ENCODE results near the gene LIN7A. TPM values are rescaled to one million over a fixed set of nuclear protein-coding genes. Genes with fewer than 3 reads are reported as not detected.

The LIN7A gene
- total and polyA plus RNA-seq, 5 donors: 9.2 to 22.3 (median 19.3) TPM

GRCh38 chr12:80858356-80858755 is 79.4 kb downstream of the LIN7A start:
- intact Hi-C loops (cut with DNase I): no loop called here
- ATAC-seq: no peak
- no peak overlapping the region for H3K27ac ChIP-seq (ENCODE audit: low read length)

GRCh38 chr12:80857311-80857710 is 80.4 kb downstream of the LIN7A start:
- H3K27me3 ChIP-seq (ENCODE audit: control insufficient read depth, insufficient read depth): no peaks in the 10 kb centered on the region
- no peaks in the 10 kb centered on the region for H3K9me3 ChIP-seq (ENCODE audit: control insufficient read depth, low read length)
- no peak for DNase-seq
- ATAC-seq: no peak
- no peak overlapping the region for H3K27ac ChIP-seq (ENCODE audit: low read length)
- intact Hi-C loops (cut with DNase I): no loop called here
- H3K4me1 ChIP-seq (ENCODE audit: control insufficient read depth, insufficient read depth, low read length): peaks cover 6% of the 10 kb centered on the region
- no peak overlapping the region for H3K4me3 ChIP-seq (ENCODE audit: low read length)
- 100% methylated on average over 1 of the region's 1 CpG for WGBS

More at GRCh38 chr12:80858356-80858755, 79.4 kb downstream of the LIN7A start:
- peaks cover 8% of the 10 kb centered on the region for H3K4me1 ChIP-seq (ENCODE audit: control insufficient read depth, insufficient read depth, low read length)
- H3K9me3 ChIP-seq (ENCODE audit: control insufficient read depth, low read length): no peaks in the 10 kb centered on the region
- H3K27me3 ChIP-seq (ENCODE audit: control insufficient read depth, insufficient read depth): no peaks in the 10 kb centered on the region
- H3K4me3 ChIP-seq (ENCODE audit: low read length): no peak overlapping the region
- no peak for DNase-seq

GRCh38 chr12:80849337-80849736 is 88.4 kb downstream of the LIN7A start:
- no peaks in the 10 kb centered on the region for H3K4me1 ChIP-seq (ENCODE audit: control insufficient read depth, insufficient read depth, low read length)
- no peak for ATAC-seq
- DNase-seq: no peak
- intact Hi-C loops (cut with DNase I): no loop called here
- no peaks in the 10 kb centered on the region for H3K9me3 ChIP-seq (ENCODE audit: control insufficient read depth, low read length)
- no peak overlapping the region for H3K4me3 ChIP-seq (ENCODE audit: low read length)
- H3K27me3 ChIP-seq (ENCODE audit: control insufficient read depth, insufficient read depth): no peaks in the 10 kb centered on the region
- no peak overlapping the region for H3K27ac ChIP-seq (ENCODE audit: low read length)

- DNase-seq (no peak), ATAC-seq (no peak)
- Histone ChIP-seq H3K4me1 (ENCODE audit: control insufficient read depth, insufficient read depth, low read length) (no peaks in the 10 kb centered on the region), H3K27ac (ENCODE audit: low read length) (no peak overlapping the region), H3K27me3 (ENCODE audit: control insufficient read depth, insufficient read depth) (no peaks in the 10 kb centered on the region), H3K4me3 (ENCODE audit: low read length) (no peak overlapping the region), H3K9me3 (ENCODE audit: control insufficient read depth, low read length) (no peaks in the 10 kb centered on the region)
- intact Hi-C loops (cut with DNase I): no loop called here
- 85% methylated on average over 1 of the region's 1 CpG for WGBS
Observed at GRCh38 chr12:80848858-80849257, 88.9 kb downstream of the LIN7A start.

- intact Hi-C loops (cut with DNase I): no loop called here
- Histone ChIP-seq H3K27me3 (ENCODE audit: control insufficient read depth, insufficient read depth) (no peaks in the 10 kb centered on the region), H3K27ac (ENCODE audit: low read length) (no peak overlapping the region), H3K4me1 (ENCODE audit: control insufficient read depth, insufficient read depth, low read length) (no peaks in the 10 kb centered on the region), H3K4me3 (ENCODE audit: low read length) (no peak overlapping the region), H3K9me3 (ENCODE audit: control insufficient read depth, low read length) (no peaks in the 10 kb centered on the region)
- ATAC-seq (no peak), DNase-seq (no peak)
- 87% methylated on average over 3 of the region's 3 CpGs for WGBS
Observed at GRCh38 chr12:80847575-80847974, 90.2 kb downstream of the LIN7A start.

GRCh38 chr12:80846952-80847351 is 90.8 kb downstream of the LIN7A start:
- Histone ChIP-seq H3K4me3 (ENCODE audit: low read length) (no peak overlapping the region), H3K27me3 (ENCODE audit: control insufficient read depth, insufficient read depth) (no peaks in the 10 kb centered on the region), H3K27ac (ENCODE audit: low read length) (no peak overlapping the region), H3K4me1 (ENCODE audit: control insufficient read depth, insufficient read depth, low read length) (no peaks in the 10 kb centered on the region), H3K9me3 (ENCODE audit: control insufficient read depth, low read length) (no peaks in the 10 kb centered on the region)
- intact Hi-C loops (cut with DNase I): no loop called here
- no peak for DNase-seq
- WGBS: 61% methylated on average over 2 of the region's 2 CpGs
- no peak for ATAC-seq

GRCh38 chr12:80845639-80846038 is 92.1 kb downstream of the LIN7A start:
- DNase-seq (no peak), ATAC-seq (no peak)
- H3K4me1 ChIP-seq (ENCODE audit: control insufficient read depth, insufficient read depth, low read length): no peaks in the 10 kb centered on the region
- H3K9me3 ChIP-seq (ENCODE audit: control insufficient read depth, low read length): no peaks in the 10 kb centered on the region
- WGBS: 58% methylated on average over 5 of the region's 5 CpGs
- intact Hi-C loops (cut with DNase I): no loop called here
- no peaks in the 10 kb centered on the region for H3K27me3 ChIP-seq (ENCODE audit: control insufficient read depth, insufficient read depth)
- no peak overlapping the region for H3K4me3 ChIP-seq (ENCODE audit: low read length)
- no peak overlapping the region for H3K27ac ChIP-seq (ENCODE audit: low read length)

- ATAC-seq (no peak), DNase-seq (no peak)
- Histone ChIP-seq H3K27ac (ENCODE audit: low read length) (no peak overlapping the region), H3K9me3 (ENCODE audit: control insufficient read depth, low read length) (no peaks in the 10 kb centered on the region), H3K27me3 (ENCODE audit: control insufficient read depth, insufficient read depth) (no peaks in the 10 kb centered on the region), H3K4me1 (ENCODE audit: control insufficient read depth, insufficient read depth, low read length) (no peaks in the 10 kb centered on the region), H3K4me3 (ENCODE audit: low read length) (no peak overlapping the region)
- 91% methylated on average over 1 of the region's 1 CpG for WGBS
- intact Hi-C loops (cut with DNase I): no loop called here
Observed at GRCh38 chr12:80843969-80844368, 93.8 kb downstream of the LIN7A start.

- DNase-seq (no peak), ATAC-seq (peak in 1 of 2 donors; percentile 62)
- Histone ChIP-seq H3K9me3 (ENCODE audit: control insufficient read depth, low read length) (no peaks in the 10 kb centered on the region), H3K27ac (ENCODE audit: low read length) (no peak overlapping the region), H3K27me3 (ENCODE audit: control insufficient read depth, insufficient read depth) (no peaks in the 10 kb centered on the region), H3K4me1 (ENCODE audit: control insufficient read depth, insufficient read depth, low read length) (peaks cover 1% of the 10 kb centered on the region), H3K4me3 (ENCODE audit: low read length) (no peak overlapping the region)
- 44% methylated on average over 1 of the region's 1 CpG for WGBS
- intact Hi-C loops (cut with DNase I): loop anchor here (5.0 to 10.0 kb wide), 3 partner anchors 96 to 109 kb away; partner anchors contain the start of gene LIN7A (in 3 of the 4)
Observed at GRCh38 chr12:80838708-80839107, 99.0 kb downstream of the LIN7A start.

- H3K27ac ChIP-seq (ENCODE audit: low read length): no peak overlapping the region
- H3K4me1 ChIP-seq (ENCODE audit: control insufficient read depth, insufficient read depth, low read length): peaks cover 1% of the 10 kb centered on the region
- no peaks in the 10 kb centered on the region for H3K27me3 ChIP-seq (ENCODE audit: control insufficient read depth, insufficient read depth)
- WGBS: 33% methylated on average over 4 of the region's 4 CpGs
- peak in 1 of 2 donors; percentile 56 for ATAC-seq
- H3K4me3 ChIP-seq (ENCODE audit: low read length): no peak overlapping the region
- H3K9me3 ChIP-seq (ENCODE audit: control insufficient read depth, low read length): no peaks in the 10 kb centered on the region
- no peak for DNase-seq
- intact Hi-C loops (cut with DNase I): loop anchor here (5.0 to 10.0 kb wide), 3 partner anchors 97 to 109 kb away; partner anchors contain the start of gene LIN7A (in 3 of the 4)
Observed at GRCh38 chr12:80838024-80838658, 99.6 kb downstream of the LIN7A start.

GRCh38 chr12:80837342-80837978 is 100.3 kb downstream of the LIN7A start:
- H3K4me3 ChIP-seq (ENCODE audit: low read length): no peak overlapping the region
- intact Hi-C loops (cut with DNase I): loop anchor here (5.0 to 10.0 kb wide), 3 partner anchors 97 to 110 kb away; partner anchors contain the start of gene LIN7A (in 3 of the 4)
- ATAC-seq: peak; percentile 75 to 89
- no peaks in the 10 kb centered on the region for H3K27me3 ChIP-seq (ENCODE audit: control insufficient read depth, insufficient read depth)
- 34% methylated on average over 5 of the region's 5 CpGs for WGBS
- no peak overlapping the region for H3K27ac ChIP-seq (ENCODE audit: low read length)
- DNase-seq: peak in 1 of 3 donors; percentile 21
- no peaks in the 10 kb centered on the region for H3K9me3 ChIP-seq (ENCODE audit: control insufficient read depth, low read length)
- H3K4me1 ChIP-seq (ENCODE audit: control insufficient read depth, insufficient read depth, low read length): peaks cover 1% of the 10 kb centered on the region

Data from right cardiac atrium (tissue), 5 donors.